A549 (cell line): ENCODE data around the gene TSTD2. TPM values are rescaled to one million over a fixed set of nuclear protein-coding genes. Genes with fewer than 3 reads are reported as not detected.

Source experiments
- ATAC-seq, 2 experiments: fragments of 200-7000 bp in 1 of 2; fragments of >200 bp in 1 of 2; cut with Nextera tagmentation in 1 of 2; cut with Tn5 transposase in 1 of 2; 3 replicates each; pipeline versions ENCODE4 v1.8.0 to v1.9.1; 2018 to 2020; ENCODE audit warnings: mild to moderate bottlenecking in 1 of 2, moderate library complexity in 1 of 2
- CTCF ChIA-PET: fragments of 300-600 bp; sonication (Branson Sonifier 250); formaldehyde crosslinking; extraction: SDS; loops from one replicate; lab custom pipeline; 2021; ENCODE audit warnings: antibody characterized with exemption, inconsistent platforms; lab: Yijun Ruan, JAX
- POLR2A ChIA-PET: fragments of 350-600 bp; formaldehyde crosslinking; extraction: SDS; loops from one replicate; lab custom pipeline; 2021; ENCODE audit warnings: antibody characterized with exemption, inconsistent platforms; lab: Yijun Ruan, JAX
- DNase-seq, 2 experiments: peaks; one replicate each; pipeline versions ENCODE4 v3.0.0 to v3.0.0-alpha.2; 2011 to 2016; ENCODE audit warnings: low read depth in 1 of 2, low spot score in 1 of 2
- FAIRE-seq: peaks from 2 replicates; lab custom pipeline; 2011; peaks lifted over from hg19 to GRCh38; lab: Jason Lieb, UNC
- H3K27ac ChIP-seq, 2 experiments: fragments of >200 bp; sonication (Bioruptor Twin); formaldehyde crosslinking; 3 replicates each; pipeline ENCODE4 v1.5.1; 2016 to 2017
- H3K4me1 ChIP-seq: fragments of >200 bp; sonication (Bioruptor Twin); formaldehyde crosslinking; 3 replicates; pipeline ENCODE4 v1.6.1; 2016
- H3K4me2 ChIP-seq: fragments of >200 bp; sonication (Bioruptor Twin); formaldehyde crosslinking; 3 replicates; pipeline ENCODE4 v1.6.1; 2016
- H3K4me3 ChIP-seq: fragments of >200 bp; sonication (Bioruptor Twin); formaldehyde crosslinking; 3 replicates; pipeline ENCODE4 v1.5.1; 2016
- H3K9me3 ChIP-seq: fragments of >200 bp; sonication (Bioruptor Twin); formaldehyde crosslinking; 3 replicates; pipeline ENCODE4 v1.6.1; 2016
- ATOH8 ChIP-seq: fragments of 250-450 bp; sonication (Bioruptor Pico); IDR thresholded peaks from 2 replicates; pipeline ENCODE4 v1.5.0; 2020; ENCODE audit warnings: low read depth, mild to moderate bottlenecking, moderate library complexity
- CBX2 ChIP-seq: fragments of 200-600 bp; sonication (generic); IDR thresholded peaks from 2 replicates; pipeline ENCODE4 v1.6.1; 2016; ENCODE audit warnings: low read depth, mild to moderate bottlenecking, borderline replicate concordance
- CTCF ChIP-seq: fragments of >200 bp; sonication (Bioruptor Twin); formaldehyde crosslinking; IDR thresholded peaks from 3 replicates; pipeline ENCODE4 v1.5.1; 2016
- EHF ChIP-seq: fragments of 250-450 bp; sonication (Bioruptor Pico); IDR thresholded peaks from 2 replicates; pipeline ENCODE4 v1.5.0; 2020; ENCODE audit warnings: mild to moderate bottlenecking
- FOXS1 ChIP-seq: fragments of 250-450 bp; sonication (Bioruptor Pico); IDR thresholded peaks from 2 replicates; pipeline ENCODE4 v1.5.0; 2020; ENCODE audit warnings: mild to moderate bottlenecking, moderate library complexity
- GATA3 ChIP-seq: IDR thresholded peaks from 2 replicates; pipeline ENCODE4 v1.6.1; 2012; ENCODE audit warnings: borderline replicate concordance
- HDAC2 ChIP-seq: fragments of 200-600 bp; sonication (generic); IDR thresholded peaks from 2 replicates; pipeline ENCODE4 v1.6.1; 2016
- HOXB5 ChIP-seq: fragments of 250-450 bp; sonication (Bioruptor Pico); IDR thresholded peaks from 2 replicates; pipeline ENCODE4 v1.5.0; 2020; ENCODE audit warnings: mild to moderate bottlenecking, moderate library complexity
- KDM1A ChIP-seq: fragments of 200-600 bp; sonication (generic); IDR thresholded peaks from 2 replicates; pipeline ENCODE4 v1.6.1; 2016; ENCODE audit warnings: low read depth, mild to moderate bottlenecking
- KDM5A ChIP-seq: fragments of 200-600 bp; sonication (generic); IDR thresholded peaks from 2 replicates; pipeline ENCODE4 v1.6.1; 2016; ENCODE audit warnings: antibody characterized with exemption, mild to moderate bottlenecking
- MAZ ChIP-seq: fragments of 150-350 bp; IDR thresholded peaks from 2 replicates; pipeline ENCODE4 v1.6.1; 2014; ENCODE audit warnings: antibody characterized with exemption, low read depth, low read length, borderline replicate concordance
- MYC ChIP-seq: IDR thresholded peaks from 2 replicates; pipeline ENCODE4 v1.6.1; 2012; ENCODE audit warnings: mild to moderate bottlenecking, inconsistent platforms, low read length, improper control_type of control experiment, borderline replicate concordance
- NPAS2 ChIP-seq: fragments of 250-450 bp; sonication (Bioruptor Pico); IDR thresholded peaks from 2 replicates; pipeline ENCODE4 v1.8.0; 2022; ENCODE audit warnings: mild to moderate bottlenecking, moderate library complexity, borderline replicate concordance
- NR3C1 ChIP-seq: fragments of >200 bp; sonication (Bioruptor Twin); formaldehyde crosslinking; IDR thresholded peaks from 3 replicates; pipeline ENCODE4 v1.6.1; 2017
- PHF8 ChIP-seq: fragments of 200-600 bp; sonication (generic); IDR thresholded peaks from 2 replicates; pipeline ENCODE4 v1.6.1; 2016; ENCODE audit warnings: low read depth, mild to moderate bottlenecking, antibody characterized with exemption, moderate library complexity, borderline replicate concordance
- POLR2AphosphoS2 ChIP-seq: conservative IDR thresholded peaks from 2 replicates; pipeline ENCODE4 v1.6.1; 2012; ENCODE audit warnings: low read length, improper control_type of control experiment, inconsistent platforms
- SMC3 ChIP-seq: fragments of >200 bp; sonication (Bioruptor Twin); formaldehyde crosslinking; IDR thresholded peaks from 3 replicates; pipeline ENCODE4 v1.6.1; 2018; ENCODE audit warnings: inconsistent platforms
- TP53 ChIP-seq: fragments of 250-450 bp; sonication (Bioruptor Pico); IDR thresholded peaks from 2 replicates; pipeline ENCODE4 v1.5.0; 2021; ENCODE audit warnings: mild to moderate bottlenecking, moderate library complexity
- ZFP36 ChIP-seq: fragments of 450-650 bp; IDR thresholded peaks from 2 replicates; pipeline ENCODE4 v1.6.1; 2014; ENCODE audit warnings: borderline replicate concordance; ENCODE audit not compliant: partially characterized antibody
- ZNF302 ChIP-seq: fragments of 250-450 bp; sonication (Bioruptor Pico); IDR thresholded peaks from 2 replicates; pipeline ENCODE4 v1.9.0; 2021; ENCODE audit warnings: inconsistent platforms, mild to moderate bottlenecking, moderate library complexity
- ZSCAN20 ChIP-seq: fragments of 250-450 bp; sonication (Bioruptor Pico); IDR thresholded peaks from 2 replicates; pipeline ENCODE4 v1.8.0; 2022; ENCODE audit warnings: mild to moderate bottlenecking, moderate library complexity
- WGBS: methylation state at CpG from one replicate; pipeline ENCODE4 v1.1.6; 2017; ENCODE audit errors: missing lambda C conversion rate; 5-methylcytosine and 5-hydroxymethylcytosine counted together
- polyA plus RNA-seq, 4 experiments: library from polyadenylated mRNA; depleted of rRNA in 3 of 4; stranded (reverse); fragments of >200 nt; fragmentation: RNase III in 1 of 4; extraction: RNeasy Plus Mini Kit Qiagen cat#74134 plus additional on column Dnase treatment in 1 of 4; gene quantifications; 2 replicates in 3 of 4; 3 replicates in 1 of 4; pipeline ENCODE4 v1.2.3, GENCODE V29; 2011 to 2017
- TF ChIP-seq, protein P1 (sequence below): fragments of 200-600 bp; sonication (generic); IDR thresholded peaks from 2 replicates; pipeline ENCODE4 v1.6.1; 2016; ENCODE audit warnings: antibody characterized with exemption, mild to moderate bottlenecking, moderate library complexity

TSTD2 gene
- polyA plus RNA-seq, 2 of the 4 experiments (the other 2 are of a cell fraction), result 11.4 to 37.4 TPM

GRCh38 chr9:97601228-97601898 is 31.8 kb downstream of the TSTD2 start:
- ChIA-PET POLR2A (no interaction called here), CTCF (interaction anchor here (1.9 to 13.8 kb wide), 4 partner anchors 10 to 131 kb away, joined by 4 to 340 read pairs (median 24); no protein-coding TSS in a partner anchor)
- 86% methylated on average over 7 of the region's 7 CpGs for WGBS
- TF ChIP-seq NPAS2 (CRISPR knock-in tag) (no peak), NR3C1 (no peak), ZNF302 (no peak), FOXS1 (CRISPR knock-in tag) (no peak), CBX2 (no peak), MAZ (no peak), ZFP36 (no peak), ZSCAN20 (CRISPR knock-in tag) (no peak), HOXB5 (CRISPR knock-in tag) (no peak), HDAC2 (no peak), PHF8 (no peak), TP53 (CRISPR knock-in tag) (no peak), KDM5A (no peak), MYC (no peak), CTCF (no peak), EHF (CRISPR knock-in tag) (no peak)
- TF ChIP-seq, protein P1, sequence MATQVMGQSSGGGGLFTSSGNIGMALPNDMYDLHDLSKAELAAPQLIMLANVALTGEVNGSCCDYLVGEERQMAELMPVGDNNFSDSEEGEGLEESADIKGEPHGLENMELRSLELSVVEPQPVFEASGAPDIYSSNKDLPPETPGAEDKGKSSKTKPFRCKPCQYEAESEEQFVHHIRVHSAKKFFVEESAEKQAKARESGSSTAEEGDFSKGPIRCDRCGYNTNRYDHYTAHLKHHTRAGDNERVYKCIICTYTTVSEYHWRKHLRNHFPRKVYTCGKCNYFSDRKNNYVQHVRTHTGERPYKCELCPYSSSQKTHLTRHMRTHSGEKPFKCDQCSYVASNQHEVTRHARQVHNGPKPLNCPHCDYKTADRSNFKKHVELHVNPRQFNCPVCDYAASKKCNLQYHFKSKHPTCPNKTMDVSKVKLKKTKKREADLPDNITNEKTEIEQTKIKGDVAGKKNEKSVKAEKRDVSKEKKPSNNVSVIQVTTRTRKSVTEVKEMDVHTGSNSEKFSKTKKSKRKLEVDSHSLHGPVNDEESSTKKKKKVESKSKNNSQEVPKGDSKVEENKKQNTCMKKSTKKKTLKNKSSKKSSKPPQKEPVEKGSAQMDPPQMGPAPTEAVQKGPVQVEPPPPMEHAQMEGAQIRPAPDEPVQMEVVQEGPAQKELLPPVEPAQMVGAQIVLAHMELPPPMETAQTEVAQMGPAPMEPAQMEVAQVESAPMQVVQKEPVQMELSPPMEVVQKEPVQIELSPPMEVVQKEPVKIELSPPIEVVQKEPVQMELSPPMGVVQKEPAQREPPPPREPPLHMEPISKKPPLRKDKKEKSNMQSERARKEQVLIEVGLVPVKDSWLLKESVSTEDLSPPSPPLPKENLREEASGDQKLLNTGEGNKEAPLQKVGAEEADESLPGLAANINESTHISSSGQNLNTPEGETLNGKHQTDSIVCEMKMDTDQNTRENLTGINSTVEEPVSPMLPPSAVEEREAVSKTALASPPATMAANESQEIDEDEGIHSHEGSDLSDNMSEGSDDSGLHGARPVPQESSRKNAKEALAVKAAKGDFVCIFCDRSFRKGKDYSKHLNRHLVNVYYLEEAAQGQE, result no peak
- no peak overlapping the region for H3K4me3 ChIP-seq
- no peak overlapping the region for H3K4me2 ChIP-seq
- DNase-seq (no peak), FAIRE-seq (no peak), ATAC-seq (no peak)
- no peaks in the 10 kb centered on the region for H3K9me3 ChIP-seq
- H3K27ac ChIP-seq, result no peak overlapping the region
- H3K4me1 ChIP-seq, result no peaks in the 10 kb centered on the region

DNA sequence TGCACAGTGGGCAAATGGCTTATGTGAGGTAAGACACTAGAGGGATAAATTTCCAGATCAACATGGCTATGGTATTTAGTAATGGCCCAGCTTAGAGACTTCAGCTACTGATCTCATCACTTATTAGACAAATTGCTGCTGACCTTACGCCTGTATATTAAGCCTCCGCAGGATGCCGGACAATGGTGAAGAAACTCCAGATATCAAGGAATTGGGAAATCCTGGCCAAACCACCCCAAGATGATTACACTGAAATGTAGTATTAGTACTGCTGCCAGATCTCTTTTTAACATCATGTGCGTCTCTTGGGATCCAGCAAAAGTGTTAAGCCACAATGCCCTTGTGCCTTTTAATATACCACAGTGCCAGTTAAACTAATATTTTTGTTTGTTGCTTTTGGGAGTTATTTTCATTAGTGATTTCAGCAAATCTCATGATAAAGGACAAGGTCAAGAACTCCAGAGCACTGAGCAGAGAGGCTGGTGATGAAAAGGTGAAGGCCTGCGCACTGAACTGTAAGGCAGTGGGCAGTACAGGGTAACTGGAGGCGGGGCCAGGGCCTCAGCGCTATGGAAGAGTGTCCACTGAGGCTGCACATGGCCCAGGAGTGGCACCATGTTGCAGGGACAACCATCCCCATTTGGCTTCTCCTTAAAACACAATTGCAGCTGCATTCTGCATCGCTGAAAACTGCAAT is 32.5 kb downstream of the TSTD2 start:
- FAIRE-seq (no peak), ATAC-seq (no peak), DNase-seq (no peak)
- ChIA-PET POLR2A (no interaction called here), CTCF (interaction anchor here (2.2 to 13.8 kb wide), 4 partner anchors 11 to 187 kb away, joined by 10 to 340 read pairs (median 38); partner anchors contain the start of gene TDRD7)
- Histone ChIP-seq H3K4me3 (no peak overlapping the region), H3K4me1 (no peaks in the 10 kb centered on the region), H3K4me2 (no peak overlapping the region), H3K27ac (no peak overlapping the region), H3K9me3 (no peaks in the 10 kb centered on the region)
- TF ChIP-seq ATOH8 (CRISPR knock-in tag) (no peak), KDM1A (no peak), POLR2AphosphoS2 (no peak), SMC3 (no peak), GATA3 (no peak)
- 93% methylated on average over 8 of the region's 8 CpGs for WGBS
